ENCODE results near the gene ADAMTS20.
A peak's percentile ranks its signal among the peaks of the same experiment; 100 is the strongest.

The ADAMTS20 gene

GRCh38 chr12:43462080-43462479, 89.9 kb downstream of the ADAMTS20 start:
- Histone ChIP-seq H3K4me2 (ENCODE audit: low read length) (no peak overlapping the region), H3K27ac (ENCODE audit: low read depth, low read length) (no peak overlapping the region)

DNA sequence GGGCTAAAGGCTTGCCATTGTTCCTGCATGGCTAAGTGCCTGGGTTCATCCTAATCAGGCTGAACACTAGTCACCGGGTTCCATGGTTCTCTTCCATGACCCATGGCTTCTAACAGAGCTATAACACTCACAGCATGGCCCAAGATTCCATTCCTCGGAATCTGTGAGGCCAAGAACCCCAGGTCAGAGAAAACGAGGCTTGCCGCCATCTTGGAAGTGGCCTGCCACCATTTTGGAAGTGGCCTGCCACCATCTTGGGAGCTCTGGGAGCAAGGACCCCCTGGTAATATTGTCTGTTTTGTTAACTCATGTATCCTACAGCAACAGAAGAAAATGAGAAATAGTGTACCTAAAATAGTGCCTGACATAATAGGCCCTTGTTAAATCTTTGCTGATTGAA, 92.7 kb downstream of the ADAMTS20 start:
- H2BK5ac ChIP-seq (ENCODE audit: low read depth, low read length, poor library complexity), result no peak overlapping the region
- H3K4me2 ChIP-seq (ENCODE audit: low read length), result no peak overlapping the region
- WGBS (ENCODE audit: extremely low coverage, insufficient coverage, insufficient read length), result no CpG with 5 or more reads among the region's 4 CpGs
- H3K4me1 ChIP-seq (ENCODE audit: control insufficient read depth in 1 of 2, insufficient read depth in 2 of 2, low read length in 2 of 2), result no peaks in the 10 kb centered on the region
- no peak for DNase-seq
- H3K36me3 ChIP-seq (ENCODE audit: control insufficient read depth in 1 of 2, insufficient read depth in 2 of 2, low read length in 2 of 2), result peaks cover 0 to 2% of the 10 kb centered on the region in 2 experiments
- no peaks in the 10 kb centered on the region for H3K9me3 ChIP-seq (ENCODE audit: insufficient read depth, low read depth, low read length)
- H2AFZ ChIP-seq (ENCODE audit: insufficient read depth, low read length, poor library complexity), result no peak overlapping the region
- H3K79me1 ChIP-seq (ENCODE audit: low read length), result no peaks in the 10 kb centered on the region
- no peak overlapping the region for H3K27ac ChIP-seq (ENCODE audit: low read depth, low read length)
- H2AK5ac ChIP-seq (ENCODE audit: low read length), result no peak overlapping the region
- H3K27me3 ChIP-seq (ENCODE audit: insufficient read depth, low read length), result no peaks in the 10 kb centered on the region
- no peak overlapping the region for H3K18ac ChIP-seq (ENCODE audit: low read length)
- H3K23ac ChIP-seq (ENCODE audit: low read length), result no peak overlapping the region
- H2BK120ac ChIP-seq (ENCODE audit: insufficient read depth, low read length, poor library complexity), result no peak overlapping the region
- no peak overlapping the region for H3K9ac ChIP-seq (ENCODE audit: low read length)
- H3K4me3 ChIP-seq (ENCODE audit: low read depth, low read length), result no peak overlapping the region
- no peak overlapping the region for H3K14ac ChIP-seq (ENCODE audit: low read length)
- H2BK12ac ChIP-seq (ENCODE audit: low read length), result no peak overlapping the region
- no peaks in the 10 kb centered on the region for H3K79me2 ChIP-seq (ENCODE audit: control insufficient read depth, insufficient read depth, low read length, poor library complexity)
- no peak overlapping the region for H3K4ac ChIP-seq (ENCODE audit: low read depth, low read length)
- no peak overlapping the region for H4K8ac ChIP-seq (ENCODE audit: low read depth, low read length)
- no peak overlapping the region for H4K91ac ChIP-seq (ENCODE audit: low read depth, low read length)
- H4K12ac ChIP-seq (ENCODE audit: low read depth, low read length), result no peak overlapping the region

More at GRCh38 chr12:43462080-43462479, 89.9 kb downstream of the ADAMTS20 start:
- H3K79me2 ChIP-seq (ENCODE audit: control insufficient read depth, insufficient read depth, low read length, poor library complexity), result no peaks in the 10 kb centered on the region
- H3K79me1 ChIP-seq (ENCODE audit: low read length), result no peaks in the 10 kb centered on the region
- no peak overlapping the region for H3K23ac ChIP-seq (ENCODE audit: low read length)
- no peak overlapping the region for H4K91ac ChIP-seq (ENCODE audit: low read depth, low read length)
- no peak overlapping the region for H2BK120ac ChIP-seq (ENCODE audit: insufficient read depth, low read length, poor library complexity)
- H3K4me3 ChIP-seq (ENCODE audit: low read depth, low read length), result no peak overlapping the region
- H2AK5ac ChIP-seq (ENCODE audit: low read length), result no peak overlapping the region
- no CpG with 5 or more reads among the region's 2 CpGs for WGBS (ENCODE audit: extremely low coverage, insufficient coverage, insufficient read length)
- no peak overlapping the region for H3K4ac ChIP-seq (ENCODE audit: low read depth, low read length)
- no peak overlapping the region for H4K8ac ChIP-seq (ENCODE audit: low read depth, low read length)
- no peaks in the 10 kb centered on the region for H3K4me1 ChIP-seq (ENCODE audit: control insufficient read depth in 1 of 2, insufficient read depth in 2 of 2, low read length in 2 of 2)
- no peak overlapping the region for H4K12ac ChIP-seq (ENCODE audit: low read depth, low read length)
- no peak for DNase-seq
- no peak overlapping the region for H3K18ac ChIP-seq (ENCODE audit: low read length)
- no peaks in the 10 kb centered on the region for H3K27me3 ChIP-seq (ENCODE audit: insufficient read depth, low read length)
- no peak overlapping the region for H2AFZ ChIP-seq (ENCODE audit: insufficient read depth, low read length, poor library complexity)
- H3K9ac ChIP-seq (ENCODE audit: low read length), result no peak overlapping the region
- no peak overlapping the region for H3K14ac ChIP-seq (ENCODE audit: low read length)
- H2BK5ac ChIP-seq (ENCODE audit: low read depth, low read length, poor library complexity), result no peak overlapping the region
- H3K36me3 ChIP-seq (ENCODE audit: control insufficient read depth in 1 of 2, insufficient read depth in 2 of 2, low read length in 2 of 2), result no peaks in the 10 kb centered on the region
- H3K9me3 ChIP-seq (ENCODE audit: insufficient read depth, low read depth, low read length), result no peaks in the 10 kb centered on the region
- no peak overlapping the region for H2BK12ac ChIP-seq (ENCODE audit: low read length)

DNA sequence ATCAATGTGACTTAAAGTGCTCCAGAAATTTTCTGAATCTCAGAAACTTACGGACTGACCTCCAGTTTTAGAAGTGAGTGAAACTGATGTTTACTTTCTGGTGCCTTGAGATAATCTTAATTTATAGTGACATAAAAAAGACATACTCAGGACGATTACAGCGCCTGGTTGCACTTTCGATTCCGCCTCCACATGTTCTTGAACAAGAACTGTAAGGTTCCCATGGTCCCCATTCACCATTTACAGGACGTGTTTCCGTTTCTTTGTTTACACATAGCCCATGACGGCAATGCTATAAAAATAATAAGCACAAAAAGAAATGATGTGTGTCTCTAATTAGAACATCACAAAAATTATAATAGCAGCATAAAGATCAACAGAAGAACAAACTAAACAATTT, 98.2 kb downstream of the ADAMTS20 start:
- no peak overlapping the region for H2AFZ ChIP-seq (ENCODE audit: insufficient read depth, low read length, poor library complexity)
- H4K12ac ChIP-seq (ENCODE audit: low read depth, low read length), result no peak overlapping the region
- no peak overlapping the region for H3K4ac ChIP-seq (ENCODE audit: low read depth, low read length)
- no peaks in the 10 kb centered on the region for H3K79me2 ChIP-seq (ENCODE audit: control insufficient read depth, insufficient read depth, low read length, poor library complexity)
- no peak overlapping the region for H4K91ac ChIP-seq (ENCODE audit: low read depth, low read length)
- H3K36me3 ChIP-seq (ENCODE audit: control insufficient read depth in 1 of 2, insufficient read depth in 2 of 2, low read length in 2 of 2), result peaks cover 0 to 2% of the 10 kb centered on the region in 2 experiments
- H3K18ac ChIP-seq (ENCODE audit: low read length), result no peak overlapping the region
- no peak overlapping the region for H3K4me2 ChIP-seq (ENCODE audit: low read length)
- H3K9me3 ChIP-seq (ENCODE audit: insufficient read depth, low read depth, low read length), result no peaks in the 10 kb centered on the region
- no peak overlapping the region for H2BK120ac ChIP-seq (ENCODE audit: insufficient read depth, low read length, poor library complexity)
- H3K23ac ChIP-seq (ENCODE audit: low read length), result no peak overlapping the region
- no CpG with 5 or more reads among the region's 8 CpGs for WGBS (ENCODE audit: extremely low coverage, insufficient coverage, insufficient read length)
- no peak for DNase-seq
- H3K4me3 ChIP-seq (ENCODE audit: low read depth, low read length), result no peak overlapping the region
- H3K9ac ChIP-seq (ENCODE audit: low read length), result no peak overlapping the region
- H3K27ac ChIP-seq (ENCODE audit: low read depth, low read length), result no peak overlapping the region
- H2AK5ac ChIP-seq (ENCODE audit: low read length), result no peak overlapping the region
- no peaks in the 10 kb centered on the region for H3K4me1 ChIP-seq (ENCODE audit: control insufficient read depth in 1 of 2, insufficient read depth in 2 of 2, low read length in 2 of 2)
- H3K14ac ChIP-seq (ENCODE audit: low read length), result no peak overlapping the region
- H3K27me3 ChIP-seq (ENCODE audit: insufficient read depth, low read length), result no peaks in the 10 kb centered on the region
- H4K8ac ChIP-seq (ENCODE audit: low read depth, low read length), result no peak overlapping the region
- no peak overlapping the region for H2BK5ac ChIP-seq (ENCODE audit: low read depth, low read length, poor library complexity)
- no peak overlapping the region for H2BK12ac ChIP-seq (ENCODE audit: low read length)
- H3K79me1 ChIP-seq (ENCODE audit: low read length), result no peaks in the 10 kb centered on the region

GRCh38 chr12:43444940-43445564, 107.0 kb downstream of the ADAMTS20 start:
- no peak overlapping the region for H2BK5ac ChIP-seq (ENCODE audit: low read depth, low read length, poor library complexity)
- H2BK12ac ChIP-seq (ENCODE audit: low read length), result no peak overlapping the region
- no peak overlapping the region for H3K14ac ChIP-seq (ENCODE audit: low read length)
- H3K79me2 ChIP-seq (ENCODE audit: control insufficient read depth, insufficient read depth, low read length, poor library complexity), result no peaks in the 10 kb centered on the region
- no peaks in the 10 kb centered on the region for H3K79me1 ChIP-seq (ENCODE audit: low read length)
- no CpG with 5 or more reads among the region's 3 CpGs for WGBS (ENCODE audit: extremely low coverage, insufficient coverage, insufficient read length)
- no peak overlapping the region for H3K27ac ChIP-seq (ENCODE audit: low read depth, low read length)
- no peak overlapping the region for H4K12ac ChIP-seq (ENCODE audit: low read depth, low read length)
- no peak overlapping the region for H2BK120ac ChIP-seq (ENCODE audit: insufficient read depth, low read length, poor library complexity)
- H3K36me3 ChIP-seq (ENCODE audit: control insufficient read depth in 1 of 2, insufficient read depth in 2 of 2, low read length in 2 of 2), result no peaks in the 10 kb centered on the region
- H3K9me3 ChIP-seq (ENCODE audit: insufficient read depth, low read depth, low read length), result no peaks in the 10 kb centered on the region
- no peak overlapping the region for H3K4me3 ChIP-seq (ENCODE audit: low read depth, low read length)
- no peak overlapping the region for H2AK5ac ChIP-seq (ENCODE audit: low read length)
- H3K23ac ChIP-seq (ENCODE audit: low read length), result no peak overlapping the region
- H3K4me1 ChIP-seq (ENCODE audit: control insufficient read depth in 1 of 2, insufficient read depth in 2 of 2, low read length in 2 of 2), result no peaks in the 10 kb centered on the region
- H3K9ac ChIP-seq (ENCODE audit: low read length), result no peak overlapping the region
- no peak overlapping the region for H3K4ac ChIP-seq (ENCODE audit: low read depth, low read length)
- no peaks in the 10 kb centered on the region for H3K27me3 ChIP-seq (ENCODE audit: insufficient read depth, low read length)
- no peak overlapping the region for H4K8ac ChIP-seq (ENCODE audit: low read depth, low read length)
- H2AFZ ChIP-seq (ENCODE audit: insufficient read depth, low read length, poor library complexity), result no peak overlapping the region
- no peak overlapping the region for H3K18ac ChIP-seq (ENCODE audit: low read length)
- peak; percentile 37 to 90 for DNase-seq
- no peak overlapping the region for H4K91ac ChIP-seq (ENCODE audit: low read depth, low read length)
- H3K4me2 ChIP-seq (ENCODE audit: low read length), result no peak overlapping the region

Data from trophoblast cell (in vitro differentiated cells and primary cell).